Pulmonary artery endothelial cell (primary cell): Measurements from ENCODE around the gene ISLR. TPM values are rescaled to one million over a fixed set of nuclear protein-coding genes. Genes with fewer than 3 reads are reported as not detected.

Experiments used
- DNase-seq: peaks from one replicate; pipeline ENCODE4 v3.0.0-alpha.2; 2011; ENCODE audit warnings: low read depth, low spot score
- total RNA-seq: library from RNA; depleted of rRNA; stranded (reverse); fragments of >200 nt; gene quantifications from 2 replicates; pipeline ENCODE4 v1.2.3, GENCODE V29; 2014

The ISLR gene
- total RNA-seq, 1 donor from 2014 or later = not detected

- no peak for DNase-seq
Observed at GRCh38 chr15:74211656-74212055, 38.1 kb downstream of the ISLR start.

- no peak for DNase-seq
Observed at GRCh38 chr15:74212494-74212893, 39.0 kb downstream of the ISLR start.

- no peak for DNase-seq
Observed at GRCh38 chr15:74213858-74214284, 40.4 kb downstream of the ISLR start.

GRCh38 chr15:74214324-74215021, 41.0 kb downstream of the ISLR start:
- no peak for DNase-seq

DNA sequence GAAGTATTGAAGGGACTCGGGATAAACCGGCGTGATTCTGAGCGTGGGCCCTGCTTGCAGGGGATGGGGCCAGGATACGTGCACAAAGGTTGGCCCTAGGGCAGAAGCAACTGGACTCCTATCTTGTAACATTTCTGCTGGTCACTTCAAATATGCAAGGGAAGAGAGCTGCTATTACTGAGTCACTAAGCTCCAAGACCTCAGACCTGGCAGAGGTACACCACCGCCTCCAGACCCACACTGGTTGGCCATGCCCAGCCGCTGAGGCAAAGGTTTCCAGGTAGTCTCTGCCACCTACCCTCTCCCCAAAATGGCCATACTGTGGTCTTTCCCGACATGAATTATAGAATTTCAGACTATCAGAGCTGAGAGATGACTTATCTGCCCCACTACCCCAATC, 42.4 kb downstream of the ISLR start:
- no peak for DNase-seq

- DNase-seq = no peak
Observed at GRCh38 chr15:74216949-74217348, 43.4 kb downstream of the ISLR start.

- DNase-seq = no peak
Observed at GRCh38 chr15:74217907-74218885, 44.7 kb downstream of the ISLR start.

DNA sequence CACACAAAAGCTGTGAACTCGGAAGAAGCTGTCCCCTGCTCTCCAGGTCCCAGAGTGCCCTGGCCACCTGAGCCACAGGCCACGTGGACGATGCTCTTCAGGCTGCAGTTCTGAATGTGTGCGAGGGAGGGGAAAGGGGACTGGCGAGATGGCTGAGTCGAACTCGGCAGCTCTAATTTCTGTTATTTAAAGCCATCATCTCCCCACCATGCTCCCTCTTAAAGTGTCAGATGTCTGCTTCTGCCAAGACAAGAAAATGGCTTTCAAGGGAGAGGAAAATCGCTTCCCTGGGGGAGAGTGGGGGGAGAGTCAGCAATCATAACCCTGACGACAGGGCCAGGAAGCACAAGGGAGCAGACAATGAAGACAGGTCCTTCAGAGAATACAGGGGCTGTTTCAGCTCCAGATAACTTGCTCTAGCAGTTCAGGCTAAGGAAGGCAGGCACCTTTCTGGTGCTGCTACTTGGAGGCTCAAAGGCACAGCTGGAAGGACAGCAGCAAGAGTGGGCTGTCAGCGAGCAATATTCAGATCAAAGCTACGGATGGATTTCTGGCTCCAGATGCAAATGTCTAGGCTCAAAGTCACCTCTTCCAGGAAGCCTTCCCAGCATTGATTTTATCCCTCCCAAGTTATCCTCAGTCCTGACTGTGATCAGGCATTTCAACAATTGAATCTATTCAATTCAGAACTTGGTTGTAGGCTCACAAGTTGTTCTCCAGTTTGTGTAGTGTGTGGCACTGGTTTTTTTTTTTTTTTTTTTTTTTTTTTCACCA, 47.2 kb downstream of the ISLR start:
- DNase-seq = no peak

DNA sequence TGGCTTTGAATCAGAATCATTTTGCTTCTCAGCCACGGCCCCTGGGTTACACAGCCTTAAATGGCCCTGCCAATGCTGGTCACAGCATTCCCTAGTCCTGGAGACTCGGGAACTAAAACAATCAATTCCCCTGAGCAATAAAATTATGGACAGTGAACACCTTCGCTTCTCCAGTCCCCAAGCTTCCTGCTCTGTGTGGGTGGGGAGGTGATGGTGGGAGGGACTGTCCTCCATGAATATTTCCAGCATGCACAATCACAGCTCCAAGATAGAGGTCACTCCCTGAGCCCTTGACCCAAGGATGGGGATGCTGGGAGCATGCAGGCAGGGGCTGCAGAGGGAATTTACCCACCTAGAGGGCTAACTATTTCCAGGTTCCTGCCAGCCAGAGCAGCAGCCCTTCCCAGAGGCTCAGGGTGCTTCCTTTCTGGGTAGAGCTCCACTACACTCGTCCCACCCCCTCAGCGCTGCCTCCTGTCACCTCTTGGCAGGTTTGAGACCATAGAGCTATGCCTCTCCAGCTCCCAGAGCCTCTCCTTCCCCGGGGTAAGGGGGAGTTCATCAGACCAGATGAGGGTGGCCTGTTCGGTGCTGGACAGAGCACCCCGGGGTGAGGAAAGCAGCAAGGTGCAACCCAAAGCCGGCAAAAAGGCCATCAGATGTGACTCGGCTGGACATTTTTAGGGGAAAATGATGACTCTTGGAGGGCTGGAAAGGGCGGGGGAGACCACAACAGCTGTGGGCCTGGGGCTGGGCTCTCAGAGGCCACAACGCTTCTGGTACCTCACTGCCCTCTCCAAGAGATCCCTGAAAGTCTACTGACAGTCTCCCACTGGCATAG, 48.1 kb downstream of the ISLR start:
- DNase-seq = no peak

- DNase-seq = no peak
Observed at GRCh38 chr15:74222240-74223119, 49.0 kb downstream of the ISLR start.

DNA sequence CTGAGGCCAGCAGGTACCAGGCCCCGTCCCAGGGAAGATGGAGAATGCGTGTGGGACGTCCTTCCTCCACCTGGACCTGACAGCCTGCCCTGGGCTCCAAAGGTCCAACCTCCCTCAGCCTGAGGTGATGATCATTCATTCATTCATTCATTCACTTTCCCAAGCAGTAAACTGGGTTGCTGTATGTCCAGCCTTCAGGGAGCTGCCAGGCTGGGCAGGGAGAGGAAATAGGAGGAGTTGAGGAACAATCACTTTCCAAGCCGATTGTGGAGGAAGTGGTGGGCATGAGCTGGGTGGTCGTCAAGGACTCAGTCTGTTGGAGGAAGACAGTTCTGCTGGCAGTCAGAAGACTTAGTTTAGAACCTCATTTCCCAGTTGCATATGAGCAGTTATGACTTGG, 52.4 kb downstream of the ISLR start:
- DNase-seq = no peak

Other genes with a start within 250 kb of the ISLR start
- gene LOXL1, start 247.2 kb upstream of the ISLR start, total RNA-seq = 0.28 and 4.4 TPM in 2 replicates
- gene STOML1, start 181.4 kb upstream of the ISLR start, total RNA-seq = 9.1 and 14.8 TPM in 2 replicates
- gene PML, start 179.0 kb upstream of the ISLR start, total RNA-seq = 28.4 and 30.4 TPM in 2 replicates
- gene GOLGA6A, start 91.2 kb upstream of the ISLR start, total RNA-seq = not detected in 2 replicates
- not detected in 2 replicates for gene ISLR2, start 43.1 kb upstream of the ISLR start, total RNA-seq
- gene STRA6, start 29.1 kb downstream of the ISLR start, total RNA-seq = not detected in 2 replicates
- not detected in 2 replicates for gene CCDC33, start 62.6 kb downstream of the ISLR start, total RNA-seq
- not detected in 2 replicates for gene CYP11A1, start 193.9 kb downstream of the ISLR start, total RNA-seq